ENCODE results near the gene FEM1A. TPM values are rescaled to one million over a fixed set of nuclear protein-coding genes. Genes with fewer than 3 reads are reported as not detected.
"Not testable (repeated sequence)": the region's sequence is repeated elsewhere in the genome, so short reads cannot be mapped to it uniquely, and the experiment has no call there.

The FEM1A gene
- total and polyA plus RNA-seq, 5 donors from 2014 or later, result 2.2 to 11.9 (median 2.9) TPM

GRCh38 chr19:4776436-4777211, 14.9 kb upstream of the FEM1A start:
- Histone ChIP-seq H3K9me3 (ENCODE audit: control insufficient read depth in 2 of 2, low read length in 2 of 2) (no peaks in the 10 kb centered on the region), H3K27ac (ENCODE audit: insufficient read depth, low read length, poor library complexity, severe bottlenecking) (no peak overlapping the region), H3K36me3 (ENCODE audit: control insufficient read depth, insufficient read depth, low read length) (no peaks in the 10 kb centered on the region), H3K27me3 (ENCODE audit: control insufficient read depth, insufficient read depth, low read length) (peaks cover 5% of the 10 kb centered on the region), H3K4me3 (ENCODE audit: low read depth, low read length) (no peak overlapping the region), H3K4me1 (ENCODE audit: control insufficient read depth, insufficient read depth, low read length, poor library complexity, severe bottlenecking) (no peaks in the 10 kb centered on the region)
- DNase-seq (no peak), ATAC-seq (ENCODE audit: low read depth in 2 of 2) (no peak)
- H3K27me3 Mint-ChIP-seq, result peaks cover 40% of the 10 kb centered on the region
- H3K27ac Mint-ChIP-seq, result no peak overlapping the region
- H3K36me3 Mint-ChIP-seq, result no peaks in the 10 kb centered on the region
- H3K4me1 Mint-ChIP-seq, result peaks cover 0 to 2% (median 0%) of the 10 kb centered on the region in 4 donors
- peaks cover 0 to 5% (median 2%) of the 10 kb centered on the region in 7 donors for H3K9me3 Mint-ChIP-seq
- H3K4me3 Mint-ChIP-seq, result no peak overlapping the region

- H3K27ac Mint-ChIP-seq; DNase-seq; H3K9me3 ChIP-seq (ENCODE audit: control insufficient read depth in 2 of 2, low read length in 2 of 2); H3K9me3 Mint-ChIP-seq; H3K4me1 ChIP-seq (ENCODE audit: control insufficient read depth, insufficient read depth, low read length, poor library complexity, severe bottlenecking); H3K4me1 Mint-ChIP-seq; H3K27ac ChIP-seq (ENCODE audit: insufficient read depth, low read length, poor library complexity, severe bottlenecking); ATAC-seq (ENCODE audit: low read depth in 2 of 2); H3K4me3 ChIP-seq (ENCODE audit: low read depth, low read length); H3K27me3 ChIP-seq (ENCODE audit: control insufficient read depth, insufficient read depth, low read length); H3K36me3 ChIP-seq (ENCODE audit: control insufficient read depth, insufficient read depth, low read length); H3K36me3 Mint-ChIP-seq; H3K4me3 Mint-ChIP-seq: not testable (repeated sequence)
- H3K27me3 Mint-ChIP-seq, result peaks cover 39% of the 10 kb centered on the region
Observed at GRCh38 chr19:4778124-4778523, 13.4 kb upstream of the FEM1A start.

- peaks cover 4% of the 10 kb centered on the region for H3K27me3 ChIP-seq (ENCODE audit: control insufficient read depth, insufficient read depth, low read length)
- no peaks in the 10 kb centered on the region for H3K9me3 ChIP-seq (ENCODE audit: control insufficient read depth in 2 of 2, low read length in 2 of 2)
- H3K36me3 ChIP-seq (ENCODE audit: control insufficient read depth, insufficient read depth, low read length), result no peaks in the 10 kb centered on the region
- DNase-seq, result no peak
- no peaks in the 10 kb centered on the region for H3K36me3 Mint-ChIP-seq
- H3K27me3 Mint-ChIP-seq, result peaks cover 40% of the 10 kb centered on the region
- no peaks in the 10 kb centered on the region for H3K4me1 ChIP-seq (ENCODE audit: control insufficient read depth, insufficient read depth, low read length, poor library complexity, severe bottlenecking)
- peak overlapping the region in 1 of 3 donors; percentile 52 for H3K27ac Mint-ChIP-seq
- no peak overlapping the region for H3K27ac ChIP-seq (ENCODE audit: insufficient read depth, low read length, poor library complexity, severe bottlenecking)
- H3K9me3 Mint-ChIP-seq, result peaks cover 0 to 5% (median 0%) of the 10 kb centered on the region in 7 donors
- no peak overlapping the region for H3K4me3 Mint-ChIP-seq
- H3K4me1 Mint-ChIP-seq, result peaks cover 0 to 2% (median 0%) of the 10 kb centered on the region in 4 donors
- ATAC-seq (ENCODE audit: low read depth in 2 of 2), result no peak
- no peak overlapping the region for H3K4me3 ChIP-seq (ENCODE audit: low read depth, low read length)
Observed at GRCh38 chr19:4780860-4781259, 10.7 kb upstream of the FEM1A start.

GRCh38 chr19:4781801-4782200, 9.7 kb upstream of the FEM1A start:
- ATAC-seq (ENCODE audit: low read depth in 2 of 2) (no peak), DNase-seq (no peak)
- no peaks in the 10 kb centered on the region for H3K9me3 ChIP-seq (ENCODE audit: control insufficient read depth in 2 of 2, low read length in 2 of 2)
- Mint-ChIP-seq H3K27ac (no peak overlapping the region), H3K4me1 (peaks cover 0 to 2% (median 0%) of the 10 kb centered on the region in 4 donors), H3K9me3 (peaks cover 0 to 5% (median 0%) of the 10 kb centered on the region in 7 donors), H3K4me3 (no peak overlapping the region), H3K36me3 (no peaks in the 10 kb centered on the region), H3K27me3 (peaks cover 44% of the 10 kb centered on the region)
- H3K4me1 ChIP-seq (ENCODE audit: control insufficient read depth, insufficient read depth, low read length, poor library complexity, severe bottlenecking), result no peaks in the 10 kb centered on the region
- no peaks in the 10 kb centered on the region for H3K36me3 ChIP-seq (ENCODE audit: control insufficient read depth, insufficient read depth, low read length)
- H3K4me3 ChIP-seq (ENCODE audit: low read depth, low read length), result no peak overlapping the region
- H3K27me3 ChIP-seq (ENCODE audit: control insufficient read depth, insufficient read depth, low read length), result no peaks in the 10 kb centered on the region
- H3K27ac ChIP-seq (ENCODE audit: insufficient read depth, low read length, poor library complexity, severe bottlenecking), result no peak overlapping the region

GRCh38 chr19:4786412-4787016, 5.0 kb upstream of the FEM1A start:
- not testable (repeated sequence) for H3K4me1 Mint-ChIP-seq; H3K27ac Mint-ChIP-seq; H3K9me3 Mint-ChIP-seq; DNase-seq; H3K4me1 ChIP-seq (ENCODE audit: control insufficient read depth, insufficient read depth, low read length, poor library complexity, severe bottlenecking); H3K27me3 ChIP-seq (ENCODE audit: control insufficient read depth, insufficient read depth, low read length); H3K4me3 ChIP-seq (ENCODE audit: low read depth, low read length); H3K27ac ChIP-seq (ENCODE audit: insufficient read depth, low read length, poor library complexity, severe bottlenecking); H3K36me3 ChIP-seq (ENCODE audit: control insufficient read depth, insufficient read depth, low read length); H3K9me3 ChIP-seq (ENCODE audit: control insufficient read depth in 2 of 2, low read length in 2 of 2); H3K36me3 Mint-ChIP-seq; ATAC-seq (ENCODE audit: low read depth in 2 of 2)
- peak overlapping the region in 1 of 4 donors; percentile 60 for H3K4me3 Mint-ChIP-seq
- peaks cover 32% of the 10 kb centered on the region for H3K27me3 Mint-ChIP-seq

GRCh38 chr19:4792019-4792865, 708 bp downstream of the FEM1A start:
- not testable (repeated sequence) for ATAC-seq (ENCODE audit: low read depth in 2 of 2); H3K36me3 Mint-ChIP-seq; H3K27me3 Mint-ChIP-seq; H3K9me3 ChIP-seq (ENCODE audit: control insufficient read depth in 2 of 2, low read length in 2 of 2); H3K9me3 Mint-ChIP-seq; H3K27me3 ChIP-seq (ENCODE audit: control insufficient read depth, insufficient read depth, low read length); H3K4me3 ChIP-seq (ENCODE audit: low read depth, low read length)
- H3K36me3 ChIP-seq (ENCODE audit: control insufficient read depth, insufficient read depth, low read length), result peaks cover 33% of the 10 kb centered on the region
- peak overlapping the region; percentile 92 for H3K27ac ChIP-seq (ENCODE audit: insufficient read depth, low read length, poor library complexity, severe bottlenecking)
- Mint-ChIP-seq H3K4me3 (peak overlapping the region; percentile 67 to 92 (median 85)), H3K27ac (peak overlapping the region in 2 of 3 donors; percentile 71 to 81), H3K4me1 (peaks cover 3 to 51% (median 6%) of the 10 kb centered on the region in 4 donors)
- DNase-seq, result peak in 1 of 3 donors; percentile 21
- peaks cover 28% of the 10 kb centered on the region for H3K4me1 ChIP-seq (ENCODE audit: control insufficient read depth, insufficient read depth, low read length, poor library complexity, severe bottlenecking)

GRCh38 chr19:4792866-4793195, 1.3 kb downstream of the FEM1A start:
- H3K27me3 Mint-ChIP-seq; H3K27ac ChIP-seq (ENCODE audit: insufficient read depth, low read length, poor library complexity, severe bottlenecking); H3K36me3 Mint-ChIP-seq; H3K27me3 ChIP-seq (ENCODE audit: control insufficient read depth, insufficient read depth, low read length); DNase-seq; H3K9me3 Mint-ChIP-seq; H3K4me3 ChIP-seq (ENCODE audit: low read depth, low read length); ATAC-seq (ENCODE audit: low read depth in 2 of 2); H3K9me3 ChIP-seq (ENCODE audit: control insufficient read depth in 2 of 2, low read length in 2 of 2): not testable (repeated sequence)
- Mint-ChIP-seq H3K4me3 (peak overlapping the region; percentile 67 to 92 (median 80)), H3K27ac (peak overlapping the region in 2 of 3 donors; percentile 71 to 81), H3K4me1 (peaks cover 3 to 51% (median 6%) of the 10 kb centered on the region in 4 donors)
- Histone ChIP-seq H3K36me3 (ENCODE audit: control insufficient read depth, insufficient read depth, low read length) (peaks cover 33% of the 10 kb centered on the region), H3K4me1 (ENCODE audit: control insufficient read depth, insufficient read depth, low read length, poor library complexity, severe bottlenecking) (peaks cover 28% of the 10 kb centered on the region)

Data from CD4-positive, CD25-positive, alpha-beta regulatory T cell (primary cell).